Measurements from ENCODE around the gene CLIC1.

- TF ChIP-seq, protein P1, sequence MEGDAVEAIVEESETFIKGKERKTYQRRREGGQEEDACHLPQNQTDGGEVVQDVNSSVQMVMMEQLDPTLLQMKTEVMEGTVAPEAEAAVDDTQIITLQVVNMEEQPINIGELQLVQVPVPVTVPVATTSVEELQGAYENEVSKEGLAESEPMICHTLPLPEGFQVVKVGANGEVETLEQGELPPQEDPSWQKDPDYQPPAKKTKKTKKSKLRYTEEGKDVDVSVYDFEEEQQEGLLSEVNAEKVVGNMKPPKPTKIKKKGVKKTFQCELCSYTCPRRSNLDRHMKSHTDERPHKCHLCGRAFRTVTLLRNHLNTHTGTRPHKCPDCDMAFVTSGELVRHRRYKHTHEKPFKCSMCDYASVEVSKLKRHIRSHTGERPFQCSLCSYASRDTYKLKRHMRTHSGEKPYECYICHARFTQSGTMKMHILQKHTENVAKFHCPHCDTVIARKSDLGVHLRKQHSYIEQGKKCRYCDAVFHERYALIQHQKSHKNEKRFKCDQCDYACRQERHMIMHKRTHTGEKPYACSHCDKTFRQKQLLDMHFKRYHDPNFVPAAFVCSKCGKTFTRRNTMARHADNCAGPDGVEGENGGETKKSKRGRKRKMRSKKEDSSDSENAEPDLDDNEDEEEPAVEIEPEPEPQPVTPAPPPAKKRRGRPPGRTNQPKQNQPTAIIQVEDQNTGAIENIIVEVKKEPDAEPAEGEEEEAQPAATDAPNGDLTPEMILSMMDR (conservative IDR thresholded peaks at IDR 0.05 in 1 of 2, IDR thresholded peaks at IDR 0.05 in 1 of 2; ENCODE audit: extremely low read depth in 1 of 2, insufficient read depth in 1 of 2, low read depth in 1 of 2, low read length in 2 of 2) = no peak
- no peak for TF ChIP-seq EZH2 (IDR thresholded peaks at IDR 0.05; ENCODE audit: borderline replicate concordance, low read length)
Measured at GRCh38 chr6:31707701-31708100, 28.6 kb downstream of the CLIC1 start.

Measured in mammary epithelial cell (primary cell).